GM18505 (cell line): ENCODE measurements around the gene ATP5F1D.

Experiments
- ATAC-seq: cut with Tn5 transposase; IDR thresholded peaks from one replicate; pipeline ENCODE4 v1.9.1; 2021; ENCODE audit not compliant: unreplicated experiment
- POLR2A ChIP-seq: IDR thresholded peaks from 4 replicates; pipeline ENCODE4 v1.6.1; 2011; ENCODE audit warnings: borderline replicate concordance; ENCODE audit not compliant: insufficient read depth, insufficient read length; ENCODE audit errors: extremely low read depth

The ATP5F1D gene

DNA sequence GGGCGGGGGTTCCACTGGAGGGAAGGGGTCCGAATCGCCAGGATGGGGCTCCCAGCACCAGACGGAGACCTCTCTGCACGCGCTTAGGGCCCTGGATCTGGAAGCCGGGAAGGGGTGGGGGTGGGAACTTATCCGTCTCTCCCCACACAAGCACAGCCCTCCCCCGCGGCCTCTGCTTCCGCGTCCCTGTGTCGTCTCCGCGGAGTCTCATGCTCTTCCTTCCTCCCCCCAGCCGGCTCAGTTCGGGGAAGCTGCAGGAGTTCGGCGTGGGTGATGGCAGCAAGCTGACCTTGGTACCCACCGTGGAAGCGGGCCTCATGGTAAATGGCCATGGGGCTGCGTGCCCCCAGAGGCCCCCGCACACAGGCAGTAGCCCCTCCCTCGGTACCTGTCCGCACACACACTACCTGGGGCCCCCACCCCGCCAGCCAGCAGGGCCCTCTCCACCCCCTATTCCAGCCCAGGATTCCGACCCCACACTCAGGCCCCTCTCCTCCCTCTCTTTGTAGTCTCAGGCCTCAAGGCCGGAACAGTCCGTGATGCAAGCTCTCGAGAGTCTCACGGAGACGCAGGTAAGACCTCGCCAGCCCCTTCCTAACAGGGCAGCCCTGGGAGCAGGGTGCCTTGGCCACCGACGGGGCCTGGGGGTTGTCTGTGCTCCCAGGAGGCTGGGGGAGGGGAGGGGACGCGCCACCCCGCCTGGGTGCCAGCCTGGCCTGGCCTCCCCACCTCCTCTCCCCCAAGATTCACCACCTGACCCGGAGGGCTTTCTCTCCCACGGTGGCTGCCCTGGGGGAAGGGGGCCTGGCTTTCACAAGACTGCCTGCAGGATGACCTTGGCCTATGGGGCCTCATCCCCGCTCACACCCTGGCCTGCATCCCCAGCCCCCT, 10.0 kb downstream of the ATP5F1D start:
- no peak for ATAC-seq
- TF ChIP-seq POLR2A, result no peak

DNA sequence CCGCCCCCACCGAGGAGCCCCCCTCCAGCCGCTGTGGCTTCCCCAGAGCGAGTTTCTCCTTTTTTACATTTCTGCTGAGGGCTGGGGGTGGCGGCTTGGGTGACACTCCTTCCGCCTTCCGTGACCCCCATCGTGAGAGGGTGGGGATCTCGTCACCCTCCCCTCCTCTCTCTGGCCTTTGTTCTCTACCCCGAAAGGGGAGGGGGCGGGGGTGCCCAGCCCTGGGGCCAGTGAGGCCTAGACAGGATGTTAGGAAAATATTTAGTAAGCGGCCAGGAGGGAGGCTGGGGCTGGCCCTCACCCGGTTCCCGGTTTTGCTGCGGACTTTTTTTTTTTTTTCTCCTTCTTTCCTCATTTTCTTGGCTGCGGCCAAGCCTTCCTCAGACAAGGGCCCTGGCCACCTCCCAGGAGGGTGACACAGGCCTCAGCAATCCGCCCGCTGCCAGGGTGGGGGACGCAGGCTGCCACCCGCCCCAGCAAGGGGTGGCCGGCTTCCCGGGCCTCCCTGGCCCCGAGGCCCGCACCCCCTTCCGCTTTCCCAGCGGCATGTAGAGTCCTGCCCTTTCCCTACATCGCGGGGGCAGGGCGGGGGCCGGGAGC, 10.8 kb downstream of the ATP5F1D start:
- no peak for TF ChIP-seq POLR2A
- no peak for ATAC-seq

DNA sequence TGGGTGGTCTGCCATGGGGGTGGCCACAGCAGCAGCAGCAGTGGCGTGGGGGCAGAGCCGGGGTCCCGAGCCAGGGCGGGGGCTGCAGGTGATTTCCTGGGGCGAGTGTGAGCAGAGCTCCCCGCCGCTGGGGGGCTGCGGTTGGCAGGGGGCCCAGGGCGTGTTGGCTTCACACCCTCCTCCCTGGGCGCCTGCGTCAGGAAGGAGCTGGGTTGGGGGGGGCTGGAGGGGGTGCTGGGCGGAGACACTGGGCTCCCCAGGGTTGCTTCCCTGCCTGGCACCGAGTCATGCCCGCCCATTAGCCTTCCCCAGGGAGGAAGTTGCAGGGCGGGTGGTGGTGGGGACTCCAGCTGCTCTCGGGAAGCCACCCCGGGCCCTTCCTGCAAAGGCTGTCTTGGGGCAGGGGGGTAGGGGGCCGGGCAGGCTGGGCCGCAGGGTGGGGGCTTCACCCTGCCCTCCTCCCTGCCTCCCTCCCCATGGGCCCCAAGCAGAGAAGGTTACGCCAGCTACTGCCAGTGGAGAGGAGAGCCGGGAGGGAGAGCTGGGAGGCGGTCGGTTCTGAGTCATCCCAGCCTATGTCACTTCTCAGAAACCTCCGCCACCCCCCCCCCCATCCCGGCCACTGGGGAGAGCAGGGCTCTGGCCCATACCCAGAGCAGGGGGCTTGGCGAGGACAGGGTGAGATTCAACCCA, 11.4 kb downstream of the ATP5F1D start:
- ATAC-seq, result no peak
- TF ChIP-seq POLR2A, result no peak

DNA sequence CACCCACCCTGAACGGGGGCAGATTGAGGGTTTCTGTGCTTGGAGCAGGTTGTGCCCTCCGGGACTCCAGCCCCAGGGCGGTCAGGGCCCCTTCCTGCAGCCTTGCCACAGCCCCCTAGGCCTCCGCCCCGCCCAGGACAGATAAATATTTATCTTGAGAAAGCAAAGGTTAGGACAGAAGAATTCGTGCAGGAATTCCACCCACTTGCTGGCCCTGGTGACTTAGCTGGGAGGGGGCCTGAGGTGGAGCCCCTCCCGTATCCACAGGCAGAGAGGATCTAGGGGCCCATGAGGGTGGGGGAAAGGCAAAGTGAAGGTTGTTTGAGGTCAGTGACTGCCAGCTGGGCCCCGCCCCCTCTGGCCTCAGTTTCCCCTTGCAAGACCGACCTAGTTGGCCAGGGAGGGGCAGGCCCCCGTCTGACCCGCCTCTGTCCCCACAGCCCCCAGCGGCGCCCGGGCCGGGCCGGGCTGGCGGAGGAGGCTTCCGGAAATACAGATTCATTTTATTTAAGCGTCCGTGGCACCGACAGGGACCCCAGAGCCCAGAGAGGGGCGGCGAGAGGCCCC, 12.0 kb downstream of the ATP5F1D start:
- no peak for ATAC-seq
- TF ChIP-seq POLR2A, result no peak

DNA sequence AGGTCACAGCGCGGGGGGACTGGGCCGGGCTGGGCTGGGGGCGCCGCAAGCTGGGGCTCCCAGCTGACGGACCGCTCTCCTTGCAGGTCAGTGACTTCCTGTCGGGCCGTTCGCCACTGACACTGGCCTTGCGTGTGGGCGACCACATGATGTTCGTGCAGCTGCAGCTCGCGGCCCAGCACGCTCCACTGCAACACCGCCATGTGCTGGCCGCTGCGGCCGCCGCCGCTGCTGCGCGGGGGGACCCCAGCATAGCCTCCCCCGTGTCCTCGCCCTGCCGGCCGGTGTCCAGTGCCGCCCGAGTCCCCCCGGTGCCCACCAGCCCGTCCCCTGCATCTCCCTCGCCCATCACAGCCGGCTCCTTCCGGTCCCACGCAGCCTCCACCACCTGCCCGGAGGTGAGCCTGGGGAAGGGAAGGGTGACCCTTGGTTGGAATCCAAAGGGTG, 12.6 kb downstream of the ATP5F1D start:
- no peak for TF ChIP-seq POLR2A
- no peak for ATAC-seq

DNA sequence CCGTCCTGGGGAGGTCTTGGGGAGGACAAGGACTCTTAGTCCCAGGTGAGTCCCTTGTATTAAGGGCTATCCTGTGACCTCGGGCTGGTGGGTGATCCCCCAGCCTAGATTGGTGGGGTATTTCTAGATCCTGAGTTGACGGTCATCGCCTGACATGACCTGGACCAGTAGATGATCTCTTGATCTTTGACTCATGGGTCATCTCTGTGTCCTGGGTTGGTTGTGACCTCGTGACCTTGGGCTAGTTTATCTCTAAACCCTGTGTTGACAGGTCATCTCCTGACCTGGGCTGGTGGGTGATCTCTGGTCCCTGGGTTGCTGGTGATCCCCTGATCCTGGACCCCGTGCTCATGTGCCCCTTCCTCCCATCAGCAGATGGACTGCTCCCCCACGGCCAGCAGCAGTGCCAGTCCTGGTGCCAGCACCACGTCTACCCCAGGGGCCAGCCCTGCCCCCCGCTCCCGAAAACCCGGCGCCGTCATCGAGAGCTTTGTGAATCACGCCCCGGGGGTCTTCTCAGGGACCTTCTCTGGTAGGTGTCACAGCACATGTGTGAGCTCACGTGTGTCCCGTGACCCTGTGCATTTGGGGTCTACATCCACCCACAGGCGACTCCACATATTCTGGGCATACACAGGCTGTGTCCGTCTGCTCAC, 13.1 kb downstream of the ATP5F1D start:
- no peak for ATAC-seq
- no peak for TF ChIP-seq POLR2A

DNA sequence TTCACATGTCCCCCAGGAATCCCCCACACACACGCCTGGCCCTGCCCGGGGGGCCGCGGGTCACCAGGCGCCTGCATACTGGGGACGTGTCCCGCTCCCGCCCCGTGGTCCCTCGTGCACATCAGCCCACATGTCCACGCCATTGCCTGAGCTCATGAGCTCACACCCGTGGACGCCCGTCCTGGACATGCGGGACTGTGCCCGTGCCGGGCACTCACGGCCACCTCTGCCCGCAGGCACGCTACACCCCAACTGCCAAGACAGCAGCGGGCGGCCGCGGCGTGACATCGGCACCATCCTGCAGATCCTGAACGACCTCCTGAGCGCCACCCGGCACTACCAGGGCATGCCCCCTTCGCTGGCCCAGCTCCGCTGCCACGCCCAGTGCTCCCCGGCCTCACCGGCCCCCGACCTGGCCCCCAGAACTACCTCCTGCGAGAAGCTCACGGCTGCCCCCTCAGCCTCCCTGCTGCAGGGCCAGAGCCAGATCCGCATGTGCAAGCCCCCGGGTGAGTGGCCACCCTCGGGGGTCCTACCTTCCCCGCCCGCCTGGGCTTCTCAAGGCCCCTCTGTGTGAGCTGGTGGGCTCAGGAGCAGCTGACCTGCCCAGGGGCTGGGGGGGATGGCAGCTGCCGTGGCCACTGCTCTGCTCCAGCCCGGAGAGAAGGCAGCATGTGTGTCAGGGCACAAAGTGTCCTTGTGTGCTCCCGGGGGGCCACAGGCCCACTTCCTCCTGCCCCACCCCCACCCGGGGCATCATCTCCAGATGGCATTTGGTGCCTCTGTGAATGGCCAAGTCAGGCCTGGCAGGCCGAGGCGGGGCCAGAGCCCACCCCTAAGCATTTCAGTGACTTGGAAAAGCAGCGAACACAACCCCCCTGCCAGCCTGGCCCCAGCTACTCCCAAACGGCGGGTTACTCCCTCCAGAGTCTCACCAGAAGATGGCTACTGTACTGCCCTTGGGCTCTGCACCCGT, 13.9 kb downstream of the ATP5F1D start:
- ATAC-seq, result no peak
- peak; percentile 23 for TF ChIP-seq POLR2A

DNA sequence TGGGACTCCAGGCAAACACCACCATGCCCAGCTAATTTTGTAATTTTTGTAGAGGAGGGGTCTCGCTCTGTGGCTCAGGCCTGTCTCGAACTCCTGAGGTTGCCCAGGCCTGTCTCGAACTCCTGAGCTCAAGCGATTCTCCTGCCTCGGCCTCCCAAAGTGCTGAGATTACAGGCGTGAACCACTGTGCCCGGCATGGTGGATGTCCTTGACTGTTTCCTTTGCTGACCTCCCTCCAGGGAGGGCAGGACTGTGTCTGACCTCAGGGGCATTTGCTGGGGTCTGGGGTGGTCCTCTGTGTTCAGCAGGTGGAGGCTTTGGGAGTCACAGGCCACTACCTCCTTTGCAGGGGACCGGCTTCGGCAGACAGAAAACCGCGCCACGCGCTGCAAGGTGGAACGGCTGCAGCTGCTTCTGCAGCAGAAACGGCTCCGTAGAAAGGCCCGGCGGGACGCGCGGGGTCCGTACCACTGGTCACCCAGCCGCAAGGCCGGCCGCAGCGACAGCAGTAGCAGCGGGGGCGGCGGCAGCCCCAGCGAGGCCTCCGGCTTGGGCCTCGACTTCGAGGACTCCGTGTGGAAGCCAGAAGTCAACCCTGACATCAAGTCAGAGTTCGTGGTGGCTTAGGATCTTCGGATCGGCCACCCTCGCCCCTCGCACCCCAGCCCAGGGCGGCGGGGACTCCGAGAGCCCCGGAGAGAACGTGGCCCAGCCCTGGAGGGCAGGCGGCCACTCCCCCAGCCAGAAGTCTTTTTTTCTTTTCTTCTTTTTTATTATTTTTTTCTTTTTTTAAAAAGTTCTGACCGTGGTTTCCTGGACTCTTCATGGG, 15.3 kb downstream of the ATP5F1D start:
- TF ChIP-seq POLR2A, result no peak
- ATAC-seq, result no peak

DNA sequence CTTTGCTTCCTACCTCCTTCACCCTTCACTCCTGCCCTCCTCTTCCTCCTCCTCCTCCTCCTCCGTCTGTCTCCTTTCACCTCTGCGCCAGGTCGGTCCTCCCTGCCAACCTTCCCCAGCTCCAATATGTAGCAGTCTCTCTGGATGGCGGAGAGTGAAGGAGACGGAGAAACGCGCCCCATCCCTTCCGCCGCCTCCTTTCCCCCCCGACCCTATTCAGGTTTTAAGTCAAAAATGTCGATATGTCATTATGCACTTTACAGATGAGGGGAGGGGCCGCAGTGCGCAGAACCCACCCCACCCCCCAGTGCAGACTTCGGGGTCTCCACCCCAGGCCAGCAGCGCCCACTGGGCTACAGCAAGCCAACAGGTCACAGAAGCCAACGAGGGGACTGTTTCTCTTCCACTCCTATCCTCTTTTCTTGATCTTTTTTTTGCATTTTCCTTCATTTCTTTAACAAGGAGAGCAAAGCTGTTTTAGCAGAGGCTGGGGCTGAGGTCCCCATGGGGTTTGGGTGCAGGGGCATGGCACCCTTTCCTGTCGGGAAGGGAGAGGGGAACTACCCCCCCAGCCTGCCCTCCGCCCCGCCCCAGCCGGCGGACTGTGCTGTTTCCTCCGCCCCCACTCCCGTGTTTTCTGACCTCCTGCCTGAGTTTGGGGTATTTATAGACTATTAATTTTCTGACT, 16.1 kb downstream of the ATP5F1D start:
- no peak for TF ChIP-seq POLR2A
- ATAC-seq, result no peak

DNA sequence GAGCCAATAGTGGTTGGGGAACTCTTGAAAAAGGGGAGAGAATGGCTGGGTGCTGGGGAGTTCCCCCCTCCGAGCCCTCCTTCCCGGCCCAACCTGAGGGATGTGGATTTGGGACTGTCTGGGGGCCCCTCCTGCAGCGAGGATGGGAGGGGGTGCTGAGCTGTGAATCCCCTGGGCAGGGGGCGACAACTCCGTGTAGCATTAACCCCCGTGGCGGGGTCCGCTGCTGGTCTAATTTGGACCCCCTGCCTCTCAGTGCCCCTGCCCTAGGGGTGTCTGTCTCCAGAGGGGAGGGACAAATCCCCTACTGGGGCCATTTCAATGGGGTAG, 16.6 kb downstream of the ATP5F1D start:
- no peak for TF ChIP-seq POLR2A
- no peak for ATAC-seq

DNA sequence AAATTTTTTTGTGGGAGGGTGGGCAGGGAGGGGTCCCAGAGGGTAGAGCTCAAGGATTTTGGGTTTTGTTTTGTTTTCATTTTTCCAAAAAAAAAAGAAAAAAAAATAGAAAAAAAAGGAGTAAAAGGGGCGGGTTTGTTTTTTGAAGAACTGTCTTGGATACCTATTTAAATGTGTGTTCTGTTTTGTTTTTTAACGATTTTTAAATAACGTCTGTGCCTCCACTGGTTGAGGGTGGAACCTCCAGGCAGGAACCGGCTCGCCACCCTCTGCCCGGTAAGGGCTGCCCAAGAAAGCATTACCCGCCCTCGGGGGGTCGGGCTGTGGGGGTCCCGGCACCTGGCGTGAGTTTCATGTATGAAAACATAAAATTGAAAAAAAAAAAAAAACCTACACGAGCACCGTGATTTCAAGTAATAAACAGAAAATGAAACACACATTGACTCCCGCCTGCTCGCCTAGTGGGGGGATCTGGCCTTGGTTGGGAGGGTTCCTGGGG, 17.2 kb downstream of the ATP5F1D start:
- no peak for ATAC-seq
- TF ChIP-seq POLR2A, result no peak
